H1 (cell line): ENCODE measurements around the gene MAOB. TPM values are rescaled to one million over a fixed set of nuclear protein-coding genes. Genes with fewer than 3 reads are reported as not detected.

Experiments used
- CTCF ChIA-PET: fragments of 300-600 bp; sonication (Branson Sonifier 250); formaldehyde crosslinking; loops from one replicate; lab custom pipeline; 2021; ENCODE audit not compliant: partially characterized antibody; lab: Charles Lee
- POLR2A ChIA-PET: fragments of 300-600 bp; sonication (Branson Sonifier 250); formaldehyde crosslinking; loops from one replicate; lab custom pipeline; 2021; ENCODE audit warnings: inconsistent platforms; ENCODE audit not compliant: partially characterized antibody; lab: Charles Lee
- DNase-seq, 2 experiments: peaks; one replicate each; pipeline versions ENCODE4 v3.0.0 to v3.0.0-alpha.2; 2010 to 2022; ENCODE audit warnings: low spot score in 2 of 2, low read depth in 1 of 2, mixed read lengths in 1 of 2
- FAIRE-seq: peaks from 2 replicates; lab custom pipeline; 2011; peaks lifted over from hg19 to GRCh38; lab: Jason Lieb, UNC
- H2AFZ ChIP-seq: 2 replicates; pipeline ENCODE4 v1.8.1; 2012; ENCODE audit warnings: low read length, inconsistent platforms
- H2AK5ac ChIP-seq: 2 replicates; pipeline ENCODE4 v1.6.1; 2013; ENCODE audit warnings: low read depth, low read length
- H2BK120ac ChIP-seq: replicated peaks from 2 replicates; pipeline ENCODE3; 2013; ENCODE audit warnings: low read depth, low read length, inconsistent platforms
- H2BK12ac ChIP-seq: 2 replicates; pipeline ENCODE4 v1.6.1; 2013; ENCODE audit warnings: low read depth, low read length
- H2BK15ac ChIP-seq: 2 replicates; pipeline ENCODE4 v1.6.1; 2013; ENCODE audit warnings: low read length
- H2BK20ac ChIP-seq: 2 replicates; pipeline ENCODE4 v1.6.1; 2013; ENCODE audit warnings: low read length
- H2BK5ac ChIP-seq: 2 replicates; pipeline ENCODE4 v1.6.1; 2013; ENCODE audit warnings: low read depth, low read length
- H3K14ac ChIP-seq: 2 replicates; pipeline ENCODE4 v1.6.1; 2013; ENCODE audit warnings: inconsistent platforms; ENCODE audit not compliant: insufficient read length
- H3K18ac ChIP-seq: 2 replicates; pipeline ENCODE4 v1.6.1; 2013; ENCODE audit warnings: low read length; ENCODE audit errors: extremely low read depth
- H3K23ac ChIP-seq: 2 replicates; pipeline ENCODE4 v1.6.1; 2013; ENCODE audit warnings: inconsistent platforms; ENCODE audit not compliant: insufficient read length
- H3K23me2 ChIP-seq: 2 replicates; pipeline ENCODE4 v1.6.1; 2013; ENCODE audit warnings: low read depth, low read length
- H3K27ac ChIP-seq: 2 replicates; pipeline ENCODE4 v1.6.1; 2011; ENCODE audit warnings: low read depth, low read length, inconsistent platforms
- H3K27me3 ChIP-seq, 4 experiments: replicated peaks in 1 of 4; 1 replicate in 1 of 4; 2 replicates in 3 of 4; pipeline versions ENCODE4 v1.6.1 to v1.8.1; 2011 to 2013; ENCODE audit warnings: low read length in 3 of 4, mild to moderate bottlenecking in 3 of 4, inconsistent platforms in 2 of 4, mixed read lengths in 2 of 4, moderate library complexity in 1 of 4; ENCODE audit not compliant: control insufficient read depth in 3 of 4, insufficient read depth in 3 of 4; ENCODE audit errors: extremely low read depth in 1 of 4
- H3K36me3 ChIP-seq, 4 experiments: 2 replicates each; pipeline versions ENCODE4 v1.6.1 to v1.8.1; 2011 to 2013; ENCODE audit warnings: mild to moderate bottlenecking in 4 of 4, low read length in 3 of 4, moderate library complexity in 2 of 4, control low read depth in 1 of 4, inconsistent platforms in 1 of 4; ENCODE audit not compliant: insufficient read depth in 4 of 4, control insufficient read depth in 2 of 4
- H3K4ac ChIP-seq: replicated peaks from 2 replicates; pipeline ENCODE3; 2013; ENCODE audit warnings: low read length, low read depth, mixed read lengths, inconsistent platforms; ENCODE audit not compliant: insufficient read length
- H3K4me1 ChIP-seq, 4 experiments: replicated peaks in 1 of 4; 1 replicate in 1 of 4; 2 replicates in 3 of 4; pipeline versions ENCODE4 v1.6.1 to v1.8.1; 2011 to 2013; ENCODE audit warnings: low read length in 3 of 4, inconsistent platforms in 2 of 4, mixed read lengths in 1 of 4; ENCODE audit not compliant: insufficient read depth in 4 of 4, control insufficient read depth in 3 of 4
- H3K4me2 ChIP-seq, 2 experiments: 2 replicates each; pipeline versions ENCODE4 v1.6.1 to v1.8.1; 2011 to 2013; ENCODE audit warnings: low read depth in 2 of 2, low read length in 2 of 2, control low read depth in 1 of 2, inconsistent platforms in 1 of 2, mild to moderate bottlenecking in 1 of 2; ENCODE audit not compliant: insufficient read depth in 1 of 2
- H3K4me3 ChIP-seq, 4 experiments: fragments of 200-600, 300-600 bp in 1 of 4; sonication (generic), shearing (Covaris generic), sonication (Bioruptor Twin) in 1 of 4; 2 replicates each; pipeline versions ENCODE4 v1.5.1 to v1.8.1; 2011 to 2016; ENCODE audit warnings: low read length in 4 of 4, low read depth in 3 of 4, control low read depth in 2 of 4, inconsistent platforms in 2 of 4, mild to moderate bottlenecking in 2 of 4, mixed read lengths in 1 of 4, moderate library complexity in 1 of 4; ENCODE audit not compliant: insufficient read depth in 2 of 4; ENCODE audit errors: extremely low read depth in 1 of 4
- H3K56ac ChIP-seq: replicated peaks from 2 replicates; pipeline ENCODE3; 2013; ENCODE audit warnings: low read depth, mild to moderate bottlenecking, mixed read lengths, low read length, inconsistent platforms; ENCODE audit not compliant: insufficient read length
- H3K79me1 ChIP-seq: 2 replicates; pipeline ENCODE4 v1.6.1; 2013; ENCODE audit warnings: low read depth, low read length, control low read depth
- H3K79me2 ChIP-seq, 2 experiments: 2 replicates each; pipeline versions ENCODE4 v1.6.1 to v1.8.1; 2012 to 2013; ENCODE audit warnings: low read length in 2 of 2, mild to moderate bottlenecking in 2 of 2, inconsistent platforms in 1 of 2; ENCODE audit not compliant: insufficient read depth in 2 of 2, control insufficient read depth in 1 of 2
- H3K9ac ChIP-seq, 4 experiments: replicated peaks in 1 of 4; 1 replicate in 1 of 4; 2 replicates in 3 of 4; pipeline versions ENCODE4 v1.6.1 to v1.8.1; 2011 to 2013; ENCODE audit warnings: low read depth in 3 of 4, low read length in 3 of 4, control low read depth in 2 of 4, mild to moderate bottlenecking in 2 of 4, moderate library complexity in 2 of 4, inconsistent platforms in 1 of 4; ENCODE audit errors: extremely low read depth in 1 of 4
- H3K9me3 ChIP-seq, 2 experiments: 2 replicates each; pipeline versions ENCODE4 v1.6.1 to v1.8.1; 2012 to 2013; ENCODE audit warnings: mild to moderate bottlenecking in 2 of 2, moderate library complexity in 2 of 2, control low read depth in 1 of 2, inconsistent platforms in 1 of 2, low read depth in 1 of 2, low read length in 1 of 2, mixed read lengths in 1 of 2; ENCODE audit not compliant: insufficient read depth in 2 of 2
- H4K20me1 ChIP-seq, 2 experiments: replicated peaks in 1 of 2; 2 replicates each; pipeline versions ENCODE3 to v1.8.1; 2011 to 2013; ENCODE audit warnings: inconsistent platforms in 2 of 2, low read length in 2 of 2, mild to moderate bottlenecking in 1 of 2; ENCODE audit not compliant: insufficient read depth in 2 of 2, control insufficient read depth in 1 of 2
- H4K5ac ChIP-seq: 2 replicates; pipeline ENCODE4 v1.6.1; 2013; ENCODE audit warnings: low read length, low read depth, mixed read lengths, inconsistent platforms; ENCODE audit not compliant: insufficient read length
- H4K8ac ChIP-seq: 2 replicates; pipeline ENCODE4 v1.8.0; 2013; ENCODE audit warnings: mild to moderate bottlenecking, moderate library complexity, low read length, inconsistent platforms; ENCODE audit not compliant: insufficient read depth; ENCODE audit errors: extremely low read depth
- H4K91ac ChIP-seq: replicated peaks from 2 replicates; pipeline ENCODE3; 2013; ENCODE audit warnings: low read length, mixed read lengths, inconsistent platforms; ENCODE audit not compliant: insufficient read length
- CHD1 ChIP-seq: IDR thresholded peaks from 2 replicates; pipeline ENCODE4 v1.6.1; 2012; ENCODE audit warnings: low read depth, low read length, improper control_type of control experiment
- CREB1 ChIP-seq: IDR thresholded peaks from 2 replicates; pipeline ENCODE4 v1.6.1; 2012; ENCODE audit warnings: inconsistent platforms
- whole genome bisulfite sequencing, 2 experiments: shearing (Covaris generic) in 1 of 2; methylation state at CpG; one replicate each; pipeline versions ENCODE4 v1.1.6 to v1.1.7; 2013 to 2015; ENCODE audit warnings: low lambda C conversion rate in 2 of 2, mixed read lengths in 2 of 2, inconsistent platforms in 1 of 2, low coverage in 1 of 2, missing lambda C conversion rate in 1 of 2; ENCODE audit not compliant: insufficient replicate concordance in 2 of 2, insufficient coverage in 1 of 2, insufficient read length in 1 of 2; ENCODE audit errors: extremely low coverage in 1 of 2, missing lambda C conversion rate in 1 of 2; 5-methylcytosine and 5-hydroxymethylcytosine counted together
- polyA plus RNA-seq, 7 experiments: library from polyadenylated mRNA; depleted of rRNA in 3 of 7; stranded (reverse) in 5 of 7; unstranded in 2 of 7; fragments of >200 nt in 5 of 7; fragments of 200-250 nt in 2 of 7; gene quantifications; 1 replicate in 5 of 7; 2 replicates in 1 of 7; 4 replicates in 1 of 7; pipeline versions ENCODE4 v1.2.1 to v1.2.3, GENCODE V29; 2011 to 2013; ENCODE audit warnings: missing spikeins in 2 of 7, mixed read lengths in 2 of 7
- total RNA-seq: library from RNA; stranded (reverse); fragmentation: NEBNext Ultra II Directional; extraction: Animal tissue kit (Norgen Biotek cat#: 25700); gene quantifications from 2 replicates; pipeline ENCODE4 v1.2.1, GENCODE V29; 2021

MAOB gene
- total and polyA plus RNA-seq, 2 of the 8 experiments (the other 6 are each of a cell fraction or from before 2014, with no cell fraction given), result 0.73 to 1.1 TPM

DNA sequence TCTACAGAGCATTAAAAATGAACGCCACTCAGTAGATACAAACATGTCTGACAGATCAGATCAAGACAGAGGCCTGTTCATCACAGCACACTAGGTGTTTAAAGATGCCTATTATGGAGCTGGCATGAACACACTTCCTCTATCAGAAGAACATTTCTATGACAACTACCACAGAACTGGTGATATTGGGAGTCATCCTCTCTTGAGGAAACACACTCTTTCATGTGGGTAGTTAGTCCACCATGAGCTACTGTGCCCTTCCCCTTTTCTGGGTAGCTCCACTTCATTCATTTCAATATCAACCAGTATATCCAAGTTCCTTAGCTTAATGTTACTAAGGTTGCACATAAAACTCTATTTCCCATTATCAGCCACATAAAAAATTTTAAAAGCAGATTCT is 46.7 kb downstream of the MAOB start:
- Histone ChIP-seq H2BK12ac (no peak overlapping the region), H3K27me3 (no peaks in the 10 kb centered on the region), H2AFZ (no peak overlapping the region), H4K5ac (no peak overlapping the region), H4K20me1 (no peaks in the 10 kb centered on the region), H3K4ac (no peak overlapping the region), H3K9me3 (no peaks in the 10 kb centered on the region), H3K23ac (no peak overlapping the region), H3K9ac (no peak overlapping the region), H3K79me1 (no peaks in the 10 kb centered on the region), H3K4me1 (no peaks in the 10 kb centered on the region), H3K18ac (no peak overlapping the region), H3K23me2 (no peaks in the 10 kb centered on the region), H4K91ac (no peak overlapping the region), H2BK20ac (no peak overlapping the region), H4K8ac (no peak overlapping the region), H2BK5ac (no peak overlapping the region), H3K36me3 (no peaks in the 10 kb centered on the region), H3K79me2 (no peaks in the 10 kb centered on the region), H3K4me2 (no peak overlapping the region), H3K27ac (no peak overlapping the region), H3K14ac (no peak overlapping the region), H2BK15ac (no peak overlapping the region), H2BK120ac (no peak overlapping the region), H2AK5ac (no peak overlapping the region), H3K4me3 (no peak overlapping the region), H3K56ac (no peak overlapping the region)
- DNase-seq (no peak), FAIRE-seq (no peak)
- whole genome bisulfite sequencing, 2 experiments, result 91% methylated on average over 1 of the region's 1 CpG; no CpG with 5 or more reads in 1 of the 2 experiments
- CTCF ChIA-PET, result interaction anchor here (0.6 to 2.4 kb wide), 14 partner anchors 12 to 634 kb away, joined by 3 to 7 read pairs (median 3); no protein-coding TSS in a partner anchor
- POLR2A ChIA-PET, result no interaction called here
- no peak for TF ChIP-seq CREB1
- no peak for TF ChIP-seq CHD1
